GM19467 (cell line): Measurements from ENCODE around the gene CMKLR1.

Experiments used
- ATAC-seq: cut with Tn5 transposase; IDR thresholded peaks from one replicate; pipeline ENCODE4 v1.9.1; 2021; ENCODE audit warnings: mild to moderate bottlenecking, moderate library complexity; ENCODE audit not compliant: unreplicated experiment

CMKLR1 gene

DNA sequence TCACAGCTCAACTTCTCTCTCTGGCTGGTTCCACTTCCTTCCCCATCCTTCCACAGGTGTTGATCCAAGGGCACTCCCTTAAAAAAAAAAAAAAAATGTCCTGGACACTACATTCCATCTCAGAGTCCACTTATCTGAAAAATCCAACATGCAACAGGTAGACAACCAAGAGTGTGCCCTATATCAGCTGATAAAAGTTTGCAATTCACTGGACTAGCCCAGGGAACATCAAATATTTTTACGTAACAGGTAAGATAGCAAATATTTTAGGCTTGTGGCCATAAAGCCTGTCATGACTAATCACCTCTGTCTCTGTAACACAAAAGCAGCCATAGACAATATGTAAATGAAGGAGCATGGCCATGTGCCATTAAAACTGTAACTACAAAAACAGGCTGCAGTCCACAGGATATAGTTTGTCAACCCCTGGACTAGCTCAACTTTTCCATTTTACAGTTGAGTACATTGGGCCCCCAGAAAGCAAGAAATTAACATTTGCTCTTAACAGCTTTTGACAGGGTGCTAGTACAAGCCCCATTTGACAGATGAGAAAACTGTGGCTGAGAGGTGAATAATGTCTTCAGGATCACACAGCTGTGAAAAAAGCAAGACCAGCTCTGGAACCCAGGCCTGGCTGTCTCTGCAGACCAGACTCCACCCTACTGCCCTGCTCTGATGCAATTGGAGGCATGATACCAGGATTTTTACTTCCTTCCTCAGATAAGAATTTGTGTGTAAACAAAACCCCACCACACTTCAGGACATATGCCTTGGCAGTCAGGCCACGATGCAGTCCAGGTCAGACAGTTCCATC, 68.9 kb downstream of the CMKLR1 start:
- ATAC-seq: no peak

- no peak for ATAC-seq
These were observed 69.9 kb downstream of the CMKLR1 start for GRCh38 chr12:108269224-108269623.

GRCh38 chr12:108268397-108268796, 70.7 kb downstream of the CMKLR1 start:
- ATAC-seq: no peak

DNA sequence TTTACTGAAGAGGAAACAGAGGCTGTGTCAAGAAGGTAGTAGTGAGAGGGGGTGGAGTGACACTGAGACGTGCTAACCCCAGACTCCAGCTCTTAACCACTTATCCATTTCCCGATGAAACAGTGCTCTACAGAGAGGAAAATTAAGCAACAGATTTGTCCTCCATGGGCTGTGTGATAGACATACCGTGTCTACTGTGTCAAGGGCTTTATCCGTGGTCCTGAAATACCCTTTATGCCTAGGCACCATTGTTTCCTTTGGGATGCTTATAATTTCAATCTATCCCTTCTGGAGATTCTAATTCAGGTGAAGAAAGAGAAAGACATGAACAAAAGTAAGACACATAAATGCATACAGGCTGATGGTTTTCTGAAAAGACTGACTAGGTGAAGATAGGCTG, 71.7 kb downstream of the CMKLR1 start:
- ATAC-seq: no peak

GRCh38 chr12:108266131-108266530, 73.0 kb downstream of the CMKLR1 start:
- ATAC-seq: no peak

DNA sequence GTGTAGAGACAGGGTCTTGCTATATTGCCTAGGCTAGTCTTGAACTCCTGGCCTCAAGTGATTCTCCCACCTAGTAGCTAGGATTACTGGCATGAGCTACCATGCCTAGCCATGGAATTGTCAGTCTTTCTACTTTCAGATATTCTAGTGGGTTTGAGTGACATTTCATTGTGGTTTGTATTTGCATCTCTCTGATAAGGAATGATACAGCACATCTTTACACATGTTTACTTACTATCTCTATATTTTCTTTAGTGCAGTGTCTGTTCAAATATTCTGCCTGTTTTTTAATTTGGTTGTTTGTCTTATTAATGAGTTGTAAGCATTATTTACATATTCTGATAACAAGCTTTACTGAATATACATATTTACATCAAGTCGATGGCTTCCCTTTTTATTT, 73.6 kb downstream of the CMKLR1 start:
- no peak for ATAC-seq

- ATAC-seq: no peak
These were observed 78.1 kb downstream of the CMKLR1 start for GRCh38 chr12:108260969-108261368.

DNA sequence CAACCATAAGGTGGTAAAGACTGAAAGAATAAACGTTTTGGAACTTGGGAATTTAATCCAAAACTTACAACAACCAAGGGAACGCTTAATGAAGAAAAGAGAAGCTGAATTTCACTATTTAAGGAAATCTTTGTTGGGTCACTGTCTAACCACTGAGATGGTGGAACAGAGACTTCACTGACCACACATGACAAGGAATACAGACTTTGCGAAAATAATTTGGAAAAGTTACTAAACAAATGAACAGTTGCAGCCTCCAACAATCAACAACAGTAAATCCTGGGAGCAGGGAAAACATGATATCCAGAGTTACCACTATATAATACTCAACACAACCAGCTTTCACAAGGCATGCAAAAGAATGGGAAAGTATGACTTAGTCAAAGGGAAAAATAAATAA, 79.1 kb downstream of the CMKLR1 start:
- no peak for ATAC-seq

- no peak for ATAC-seq
These were observed 81.5 kb downstream of the CMKLR1 start for GRCh38 chr12:108257610-108258106.

- no peak for ATAC-seq
These were observed 82.1 kb downstream of the CMKLR1 start for GRCh38 chr12:108257004-108257403.

DNA sequence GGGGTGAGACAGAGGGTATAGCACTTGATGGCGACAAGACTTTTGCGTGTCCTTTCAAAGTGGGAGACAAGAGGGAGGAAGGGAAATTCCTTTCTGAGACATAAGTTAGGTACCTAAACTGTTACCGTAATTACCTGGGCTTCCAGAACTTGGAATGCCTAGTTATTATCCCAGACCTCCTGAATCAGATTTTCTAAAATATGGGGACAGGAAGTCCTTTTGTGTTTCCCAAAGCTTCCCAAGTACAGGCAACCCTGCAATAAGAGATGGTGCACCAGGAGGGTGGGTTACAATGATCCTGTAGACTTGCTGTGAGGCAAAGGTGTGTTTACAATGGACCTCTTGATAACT, 83.9 kb downstream of the CMKLR1 start:
- ATAC-seq: no peak

- no peak for ATAC-seq
These were observed 84.4 kb downstream of the CMKLR1 start for GRCh38 chr12:108254517-108255251.

DNA sequence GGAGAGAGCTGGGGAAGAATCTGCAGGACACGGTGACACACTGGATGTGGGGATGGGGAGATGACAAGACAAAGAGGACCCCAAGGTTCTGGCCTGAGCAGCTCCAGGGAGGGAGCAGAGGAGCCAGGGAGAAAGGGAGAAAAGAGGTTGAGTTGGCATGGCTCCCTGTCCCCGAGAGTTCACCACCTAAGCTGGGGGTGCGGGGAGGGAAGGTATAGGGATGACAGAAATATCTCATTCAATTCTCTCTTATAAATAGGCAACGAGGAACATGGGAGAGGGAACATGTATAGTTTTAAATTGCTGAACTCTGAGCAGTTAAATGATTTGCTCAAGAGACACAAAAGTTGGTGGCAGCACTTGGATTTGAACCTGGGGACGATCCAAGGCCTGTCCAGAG, 85.1 kb downstream of the CMKLR1 start:
- no peak for ATAC-seq

DNA sequence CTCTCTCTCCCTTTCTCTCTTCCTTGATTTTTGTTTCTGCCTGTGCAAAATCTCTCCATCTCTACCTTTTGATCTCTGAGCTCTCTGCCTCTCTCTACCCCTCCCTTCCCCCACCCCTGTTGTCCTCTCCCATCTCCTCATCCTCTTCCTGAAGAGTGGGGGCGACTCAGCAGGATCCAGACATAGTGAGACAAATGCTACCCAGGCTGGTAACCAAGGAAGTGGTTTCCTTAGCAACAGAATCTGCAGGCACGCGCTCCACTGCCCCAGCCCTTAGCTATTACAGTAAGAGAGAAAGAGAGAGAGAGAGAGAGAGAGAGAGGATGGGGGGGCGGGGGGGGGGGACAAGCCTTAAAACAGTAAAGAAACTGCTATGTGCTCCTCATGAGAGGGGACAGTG, 85.6 kb downstream of the CMKLR1 start:
- no peak for ATAC-seq

DNA sequence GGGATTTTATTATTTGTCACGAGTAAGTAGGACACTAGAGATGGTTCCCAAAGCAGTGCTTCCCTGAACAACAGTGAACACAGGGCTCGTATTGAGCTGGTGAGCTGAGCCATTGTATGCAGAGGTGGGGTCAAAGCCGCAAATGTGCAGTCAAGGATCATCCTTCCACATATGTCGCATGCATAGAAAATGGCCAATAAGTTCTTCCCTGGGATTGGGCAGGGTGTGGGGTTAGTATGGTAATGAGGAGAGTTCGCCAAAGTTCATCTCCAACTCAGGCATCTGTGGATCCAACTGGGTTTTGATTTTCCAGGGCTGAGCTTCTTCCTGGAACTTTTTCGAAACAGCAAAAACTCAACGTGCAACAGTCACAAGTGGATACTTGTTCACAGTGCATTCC, 86.6 kb downstream of the CMKLR1 start:
- ATAC-seq: no peak

- no peak for ATAC-seq
These were observed 91.1 kb downstream of the CMKLR1 start for GRCh38 chr12:108248011-108248410.

GRCh38 chr12:108247130-108247529, 92.0 kb downstream of the CMKLR1 start:
- ATAC-seq: no peak

DNA sequence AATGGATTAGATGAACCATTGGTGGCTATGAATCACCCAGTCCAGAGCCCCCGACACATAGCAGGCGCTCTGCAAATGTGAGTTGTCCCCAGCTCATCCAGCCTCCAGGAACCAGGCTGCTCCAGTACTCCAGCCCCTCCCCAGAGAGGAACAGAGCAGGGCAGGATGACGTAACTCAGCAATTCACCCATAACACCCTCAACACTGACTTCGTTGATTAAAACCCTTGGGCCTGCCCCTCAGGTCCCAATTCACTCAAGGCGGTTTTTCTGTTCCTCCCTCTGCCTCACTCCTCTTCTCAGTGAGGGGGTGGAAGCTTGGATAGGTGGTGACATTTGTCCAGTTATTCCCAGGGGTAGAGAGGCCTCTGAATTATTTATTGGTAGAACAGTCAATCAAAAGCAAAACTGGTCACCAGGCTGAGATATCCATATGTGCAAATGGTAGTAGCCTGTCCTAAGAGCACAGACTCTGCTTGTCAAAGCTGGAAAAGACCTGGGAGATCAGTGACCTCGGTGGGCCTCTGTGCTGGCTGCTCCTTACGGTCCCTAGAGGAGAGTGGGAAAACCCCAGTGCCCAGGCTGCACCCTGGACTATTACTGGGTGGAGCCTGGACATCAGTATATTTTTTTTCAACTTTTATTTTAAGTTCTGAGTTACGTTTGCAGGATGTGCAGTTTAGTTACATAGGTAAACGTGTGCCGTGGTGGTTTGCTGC, 97.0 kb downstream of the CMKLR1 start:
- ATAC-seq: no peak

DNA sequence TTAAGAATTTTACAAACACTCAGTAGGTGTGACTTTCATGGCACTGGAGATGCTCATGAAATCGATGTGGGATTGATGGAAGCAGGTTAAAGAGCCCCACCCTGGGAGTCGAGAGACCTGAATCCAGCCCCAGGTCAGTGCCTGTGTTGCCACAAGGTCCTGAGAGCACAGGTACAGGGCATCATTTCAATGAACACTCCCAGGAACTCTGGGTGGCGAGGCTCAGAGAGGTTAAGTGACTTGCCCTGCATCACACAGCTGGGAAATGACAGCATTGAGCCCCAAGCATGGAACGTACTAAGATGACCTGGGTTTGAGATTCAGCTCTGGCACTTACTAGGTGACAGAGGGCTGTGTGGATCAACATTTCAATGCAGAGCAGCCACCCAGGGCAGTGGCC, 98.2 kb downstream of the CMKLR1 start:
- no peak for ATAC-seq

DNA sequence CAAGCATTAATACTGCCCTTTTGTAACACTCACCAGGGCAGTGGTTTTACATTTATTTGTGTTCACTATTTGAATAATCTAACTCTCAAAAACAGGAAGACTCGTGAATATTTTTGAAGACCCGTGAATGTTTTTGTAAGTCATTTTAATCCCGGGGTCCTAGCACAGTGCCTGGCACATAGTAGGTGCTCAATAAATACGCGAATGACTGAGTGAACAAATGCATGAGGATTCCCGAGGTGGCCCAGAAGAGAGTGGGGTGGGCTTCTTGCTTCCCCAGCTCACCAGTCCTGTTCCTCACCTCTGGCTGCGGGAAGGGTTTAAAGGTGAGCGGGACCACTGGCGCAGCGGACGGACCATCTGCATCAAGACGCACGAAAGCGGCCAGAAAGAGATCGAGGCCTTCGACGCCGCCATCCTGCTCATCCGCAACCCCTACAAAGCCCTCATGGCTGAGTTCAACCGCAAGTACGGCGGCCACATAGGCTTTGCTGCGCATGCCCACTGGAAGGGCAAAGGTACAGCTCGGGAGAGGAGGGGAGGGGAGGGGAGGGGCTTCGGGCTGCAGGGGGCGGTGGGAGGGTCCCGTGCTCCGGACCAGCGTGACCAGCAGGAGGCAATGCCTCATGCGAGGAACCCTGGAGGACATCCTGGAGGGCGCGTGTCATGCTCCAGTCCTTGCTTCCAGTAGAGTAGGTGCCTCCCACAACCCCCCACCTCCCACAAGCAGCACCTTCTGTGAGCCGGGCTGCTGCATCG, 98.9 kb downstream of the CMKLR1 start:
- ATAC-seq: no peak

DNA sequence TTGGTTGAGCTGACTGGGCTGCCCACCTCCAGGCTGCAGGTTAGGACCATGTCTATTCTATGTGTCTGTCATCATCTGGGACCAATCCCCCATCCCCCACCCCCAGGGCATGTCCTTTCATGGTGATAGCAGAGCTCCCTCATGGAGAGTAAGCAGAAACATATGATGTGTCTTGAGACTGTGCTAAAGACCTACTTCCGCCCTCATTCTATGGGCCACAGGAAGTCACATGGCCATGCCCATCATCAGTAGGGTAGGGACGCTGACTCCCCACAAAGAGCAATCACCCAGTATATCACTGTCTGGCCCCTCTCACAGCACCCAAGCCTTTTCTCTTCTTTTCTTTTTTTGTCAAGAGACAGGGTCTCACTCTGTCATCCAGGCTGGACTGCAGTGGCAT, 99.7 kb downstream of the CMKLR1 start:
- ATAC-seq: no peak
